Measurements from ENCODE around the gene DNAH11.
"Not testable (repeated sequence)": the region's sequence is repeated elsewhere in the genome, so short reads cannot be mapped to it uniquely, and the experiment has no call there.

Gene DNAH11

GRCh38 chr7:21866731-21867130 lies 323.9 kb downstream of the DNAH11 start:
- H3K4me2 ChIP-seq (ENCODE audit: low read length), result no peak overlapping the region
- H3K27me3 ChIP-seq (ENCODE audit: control insufficient read depth, insufficient read depth, low read length), result no peaks in the 10 kb centered on the region

GRCh38 chr7:21867226-21867625 lies 324.4 kb downstream of the DNAH11 start:
- no peaks in the 10 kb centered on the region for H3K27me3 ChIP-seq (ENCODE audit: control insufficient read depth, insufficient read depth, low read length)
- H3K36me3 ChIP-seq (ENCODE audit: insufficient read depth, low read length), result no peaks in the 10 kb centered on the region
- no peak overlapping the region for H3K9ac ChIP-seq (ENCODE audit: low read depth, low read length)
- no peak overlapping the region for H3K4me2 ChIP-seq (ENCODE audit: low read length)
- no peak overlapping the region for H3K4me3 ChIP-seq (ENCODE audit: low read length)
- H3K9me3 ChIP-seq (replicated peaks; ENCODE audit: low read length), result no peaks in the 10 kb centered on the region
- no peaks in the 10 kb centered on the region for H3K4me1 ChIP-seq (ENCODE audit: control insufficient read depth, insufficient read depth, low read length)

More at GRCh38 chr7:21866731-21867130, 323.9 kb downstream of the DNAH11 start:
- Histone ChIP-seq H3K9ac (ENCODE audit: low read depth, low read length) (no peak overlapping the region), H3K4me1 (ENCODE audit: control insufficient read depth, insufficient read depth, low read length) (no peaks in the 10 kb centered on the region), H3K9me3 (replicated peaks; ENCODE audit: low read length) (no peaks in the 10 kb centered on the region), H3K4me3 (ENCODE audit: low read length) (no peak overlapping the region), H3K36me3 (ENCODE audit: insufficient read depth, low read length) (no peaks in the 10 kb centered on the region)

GRCh38 chr7:21867816-21868575 lies 325.2 kb downstream of the DNAH11 start:
- H3K4me2 ChIP-seq (ENCODE audit: low read length), result no peak overlapping the region
- no peaks in the 10 kb centered on the region for H3K36me3 ChIP-seq (ENCODE audit: insufficient read depth, low read length)
- no peak overlapping the region for H3K9ac ChIP-seq (ENCODE audit: low read depth, low read length)
- H3K9me3 ChIP-seq (replicated peaks; ENCODE audit: low read length), result no peaks in the 10 kb centered on the region
- H3K4me1 ChIP-seq (ENCODE audit: control insufficient read depth, insufficient read depth, low read length), result no peaks in the 10 kb centered on the region
- H3K4me3 ChIP-seq (ENCODE audit: low read length), result no peak overlapping the region
- no peaks in the 10 kb centered on the region for H3K27me3 ChIP-seq (ENCODE audit: control insufficient read depth, insufficient read depth, low read length)

- Histone ChIP-seq H3K4me3 (ENCODE audit: low read length) (no peak overlapping the region), H3K4me2 (ENCODE audit: low read length) (no peak overlapping the region), H3K36me3 (ENCODE audit: insufficient read depth, low read length) (no peaks in the 10 kb centered on the region), H3K9ac (ENCODE audit: low read depth, low read length) (no peak overlapping the region), H3K9me3 (replicated peaks; ENCODE audit: low read length) (no peaks in the 10 kb centered on the region), H3K27me3 (ENCODE audit: control insufficient read depth, insufficient read depth, low read length) (no peaks in the 10 kb centered on the region), H3K4me1 (ENCODE audit: control insufficient read depth, insufficient read depth, low read length) (no peaks in the 10 kb centered on the region)
These were observed 325.7 kb downstream of the DNAH11 start for GRCh38 chr7:21868576-21868850.

- Histone ChIP-seq H3K9me3 (replicated peaks; ENCODE audit: low read length) (no peaks in the 10 kb centered on the region), H3K4me1 (ENCODE audit: control insufficient read depth, insufficient read depth, low read length) (no peaks in the 10 kb centered on the region), H3K36me3 (ENCODE audit: insufficient read depth, low read length) (no peaks in the 10 kb centered on the region), H3K27me3 (ENCODE audit: control insufficient read depth, insufficient read depth, low read length) (no peaks in the 10 kb centered on the region), H3K4me3 (ENCODE audit: low read length) (no peak overlapping the region), H3K9ac (ENCODE audit: low read depth, low read length) (no peak overlapping the region), H3K4me2 (ENCODE audit: low read length) (no peak overlapping the region)
These were observed 327.1 kb downstream of the DNAH11 start for GRCh38 chr7:21869785-21870402.

- no peaks in the 10 kb centered on the region for H3K36me3 ChIP-seq (ENCODE audit: insufficient read depth, low read length)
- H3K9ac ChIP-seq (ENCODE audit: low read depth, low read length), result no peak overlapping the region
- no peak overlapping the region for H3K4me2 ChIP-seq (ENCODE audit: low read length)
- no peaks in the 10 kb centered on the region for H3K9me3 ChIP-seq (replicated peaks; ENCODE audit: low read length)
- H3K4me3 ChIP-seq (ENCODE audit: low read length), result no peak overlapping the region
- H3K4me1 ChIP-seq (ENCODE audit: control insufficient read depth, insufficient read depth, low read length), result no peaks in the 10 kb centered on the region
- H3K27me3 ChIP-seq (ENCODE audit: control insufficient read depth, insufficient read depth, low read length), result no peaks in the 10 kb centered on the region
These were observed 340.2 kb downstream of the DNAH11 start for GRCh38 chr7:21883069-21883468.

- not testable (repeated sequence) for H3K4me2 ChIP-seq (ENCODE audit: low read length); H3K9me3 ChIP-seq (replicated peaks; ENCODE audit: low read length); H3K4me1 ChIP-seq (ENCODE audit: control insufficient read depth, insufficient read depth, low read length); H3K9ac ChIP-seq (ENCODE audit: low read depth, low read length); H3K36me3 ChIP-seq (ENCODE audit: insufficient read depth, low read length); H3K4me3 ChIP-seq (ENCODE audit: low read length); H3K27me3 ChIP-seq (ENCODE audit: control insufficient read depth, insufficient read depth, low read length)
These were observed 340.7 kb downstream of the DNAH11 start for GRCh38 chr7:21883501-21883900.

GRCh38 chr7:21884496-21884895 lies 341.7 kb downstream of the DNAH11 start:
- Histone ChIP-seq H3K9me3 (replicated peaks; ENCODE audit: low read length) (no peaks in the 10 kb centered on the region), H3K4me2 (ENCODE audit: low read length) (no peak overlapping the region), H3K9ac (ENCODE audit: low read depth, low read length) (no peak overlapping the region), H3K4me1 (ENCODE audit: control insufficient read depth, insufficient read depth, low read length) (no peaks in the 10 kb centered on the region), H3K27me3 (ENCODE audit: control insufficient read depth, insufficient read depth, low read length) (no peaks in the 10 kb centered on the region), H3K4me3 (ENCODE audit: low read length) (no peak overlapping the region), H3K36me3 (ENCODE audit: insufficient read depth, low read length) (no peaks in the 10 kb centered on the region)

- Histone ChIP-seq H3K4me3 (ENCODE audit: low read length) (no peak overlapping the region), H3K9ac (ENCODE audit: low read depth, low read length) (no peak overlapping the region), H3K27me3 (ENCODE audit: control insufficient read depth, insufficient read depth, low read length) (no peaks in the 10 kb centered on the region), H3K4me1 (ENCODE audit: control insufficient read depth, insufficient read depth, low read length) (no peaks in the 10 kb centered on the region), H3K9me3 (replicated peaks; ENCODE audit: low read length) (no peaks in the 10 kb centered on the region), H3K36me3 (ENCODE audit: insufficient read depth, low read length) (no peaks in the 10 kb centered on the region), H3K4me2 (ENCODE audit: low read length) (no peak overlapping the region)
These were observed 343.6 kb downstream of the DNAH11 start for GRCh38 chr7:21886396-21886795.

GRCh38 chr7:21887353-21887752 lies 344.5 kb downstream of the DNAH11 start:
- no peaks in the 10 kb centered on the region for H3K4me1 ChIP-seq (ENCODE audit: control insufficient read depth, insufficient read depth, low read length)
- no peak overlapping the region for H3K9ac ChIP-seq (ENCODE audit: low read depth, low read length)

GRCh38 chr7:21887779-21888178 lies 344.9 kb downstream of the DNAH11 start:
- Histone ChIP-seq H3K9ac (ENCODE audit: low read depth, low read length) (no peak overlapping the region), H3K4me1 (ENCODE audit: control insufficient read depth, insufficient read depth, low read length) (no peaks in the 10 kb centered on the region), H3K27me3 (ENCODE audit: control insufficient read depth, insufficient read depth, low read length) (no peaks in the 10 kb centered on the region), H3K9me3 (replicated peaks; ENCODE audit: low read length) (no peaks in the 10 kb centered on the region), H3K4me2 (ENCODE audit: low read length) (no peak overlapping the region), H3K36me3 (ENCODE audit: insufficient read depth, low read length) (no peaks in the 10 kb centered on the region), H3K4me3 (ENCODE audit: low read length) (no peak overlapping the region)

More at GRCh38 chr7:21887353-21887752, 344.5 kb downstream of the DNAH11 start:
- H3K27me3 ChIP-seq (ENCODE audit: control insufficient read depth, insufficient read depth, low read length), result no peaks in the 10 kb centered on the region
- H3K9me3 ChIP-seq (replicated peaks; ENCODE audit: low read length), result no peaks in the 10 kb centered on the region
- H3K36me3 ChIP-seq (ENCODE audit: insufficient read depth, low read length), result no peaks in the 10 kb centered on the region
- H3K4me2 ChIP-seq (ENCODE audit: low read length), result no peak overlapping the region
- no peak overlapping the region for H3K4me3 ChIP-seq (ENCODE audit: low read length)

- Histone ChIP-seq H3K27me3 (ENCODE audit: control insufficient read depth, insufficient read depth, low read length) (no peaks in the 10 kb centered on the region), H3K4me2 (ENCODE audit: low read length) (no peak overlapping the region), H3K36me3 (ENCODE audit: insufficient read depth, low read length) (no peaks in the 10 kb centered on the region), H3K9ac (ENCODE audit: low read depth, low read length) (no peak overlapping the region), H3K4me3 (ENCODE audit: low read length) (no peak overlapping the region), H3K4me1 (ENCODE audit: control insufficient read depth, insufficient read depth, low read length) (no peaks in the 10 kb centered on the region), H3K9me3 (replicated peaks; ENCODE audit: low read length) (no peaks in the 10 kb centered on the region)
These were observed 348.5 kb downstream of the DNAH11 start for GRCh38 chr7:21891291-21891690.
